Type B pancreatic cell (in vitro differentiated cells): ENCODE data around the gene CUEDC1. TPM values are rescaled to one million over a fixed set of nuclear protein-coding genes. Genes with fewer than 3 reads are reported as not detected.
"Not testable (repeated sequence)": the region's sequence is repeated elsewhere in the genome, so short reads cannot be mapped to it uniquely, and the experiment has no call there.

Source experiments
- DNase-seq: peaks from one replicate; pipeline ENCODE4 v3.0.0; 2021; ENCODE audit warnings: mixed read lengths; ENCODE audit not compliant: unreplicated experiment; ENCODE audit errors: extremely low spot score
- H3K27ac Mint-ChIP-seq: 2 replicates; pipeline ENCODE4 v1.8.0; 2021; ENCODE audit warnings: mild to moderate bottlenecking, mixed read lengths
- H3K27me3 Mint-ChIP-seq: 2 replicates; pipeline ENCODE4 v1.8.0; 2021; ENCODE audit warnings: mixed read lengths
- H3K36me3 Mint-ChIP-seq: 2 replicates; pipeline ENCODE4 v1.8.0; 2021; ENCODE audit warnings: mixed read lengths
- H3K4me1 Mint-ChIP-seq: one replicate; pipeline ENCODE4 v1.8.0; 2021; ENCODE audit warnings: mixed read lengths; ENCODE audit not compliant: unreplicated experiment
- H3K4me3 Mint-ChIP-seq: 2 replicates; pipeline ENCODE4 v1.8.0; 2021; ENCODE audit warnings: mild to moderate bottlenecking, mixed read lengths
- H3K9me3 Mint-ChIP-seq: 2 replicates; pipeline ENCODE4 v1.8.0; 2021; ENCODE audit warnings: mixed read lengths
- total RNA-seq: library from RNA; stranded (reverse); gene quantifications from 2 replicates; pipeline ENCODE4 v1.2.1, GENCODE V29; 2021; ENCODE audit warnings: low replicate concordance
- TF ChIP-seq, protein P1 (sequence below): fragments of 200-600 bp; sonication (generic); conservative IDR thresholded peaks from 2 replicates; pipeline ENCODE4 v1.5.0; 2021; ENCODE audit warnings: antibody characterized with exemption, mild to moderate bottlenecking

The CUEDC1 gene
- total RNA-seq, 1 donor from 2014 or later, result 31.3 TPM

GRCh38 chr17:57927048-57927723, 28.0 kb downstream of the CUEDC1 start:
- H3K27ac Mint-ChIP-seq, result peak overlapping the region; percentile 68
- peaks cover 62% of the 10 kb centered on the region for H3K4me1 Mint-ChIP-seq
- no peaks in the 10 kb centered on the region for H3K9me3 Mint-ChIP-seq
- no peak for DNase-seq
- H3K27me3 Mint-ChIP-seq, result no peaks in the 10 kb centered on the region
- TF ChIP-seq, protein P1, sequence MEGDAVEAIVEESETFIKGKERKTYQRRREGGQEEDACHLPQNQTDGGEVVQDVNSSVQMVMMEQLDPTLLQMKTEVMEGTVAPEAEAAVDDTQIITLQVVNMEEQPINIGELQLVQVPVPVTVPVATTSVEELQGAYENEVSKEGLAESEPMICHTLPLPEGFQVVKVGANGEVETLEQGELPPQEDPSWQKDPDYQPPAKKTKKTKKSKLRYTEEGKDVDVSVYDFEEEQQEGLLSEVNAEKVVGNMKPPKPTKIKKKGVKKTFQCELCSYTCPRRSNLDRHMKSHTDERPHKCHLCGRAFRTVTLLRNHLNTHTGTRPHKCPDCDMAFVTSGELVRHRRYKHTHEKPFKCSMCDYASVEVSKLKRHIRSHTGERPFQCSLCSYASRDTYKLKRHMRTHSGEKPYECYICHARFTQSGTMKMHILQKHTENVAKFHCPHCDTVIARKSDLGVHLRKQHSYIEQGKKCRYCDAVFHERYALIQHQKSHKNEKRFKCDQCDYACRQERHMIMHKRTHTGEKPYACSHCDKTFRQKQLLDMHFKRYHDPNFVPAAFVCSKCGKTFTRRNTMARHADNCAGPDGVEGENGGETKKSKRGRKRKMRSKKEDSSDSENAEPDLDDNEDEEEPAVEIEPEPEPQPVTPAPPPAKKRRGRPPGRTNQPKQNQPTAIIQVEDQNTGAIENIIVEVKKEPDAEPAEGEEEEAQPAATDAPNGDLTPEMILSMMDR, result no peak
- H3K36me3 Mint-ChIP-seq, result no peaks in the 10 kb centered on the region
- peak overlapping the region; percentile 66 for H3K4me3 Mint-ChIP-seq

- Mint-ChIP-seq H3K4me3 (no peak overlapping the region), H3K27ac (peak overlapping the region; percentile 68), H3K4me1 (peaks cover 64% of the 10 kb centered on the region), H3K27me3 (no peaks in the 10 kb centered on the region), H3K9me3 (no peaks in the 10 kb centered on the region), H3K36me3 (no peaks in the 10 kb centered on the region)
- TF ChIP-seq, protein P1, result no peak
- no peak for DNase-seq
Observed at GRCh38 chr17:57926723-57927047, 28.5 kb downstream of the CUEDC1 start.

- Mint-ChIP-seq H3K4me1 (peaks cover 62% of the 10 kb centered on the region), H3K36me3 (no peaks in the 10 kb centered on the region), H3K4me3 (peak overlapping the region; percentile 61), H3K27ac (peak overlapping the region; percentile 79), H3K9me3 (no peaks in the 10 kb centered on the region), H3K27me3 (no peaks in the 10 kb centered on the region)
- no peak for DNase-seq
- TF ChIP-seq, protein P1, result no peak
Observed at GRCh38 chr17:57925361-57925990, 29.7 kb downstream of the CUEDC1 start.

GRCh38 chr17:57924677-57925076, 30.5 kb downstream of the CUEDC1 start:
- no peak overlapping the region for H3K4me3 Mint-ChIP-seq
- no peaks in the 10 kb centered on the region for H3K9me3 Mint-ChIP-seq
- H3K27ac Mint-ChIP-seq, result no peak overlapping the region
- peaks cover 62% of the 10 kb centered on the region for H3K4me1 Mint-ChIP-seq
- H3K36me3 Mint-ChIP-seq, result no peaks in the 10 kb centered on the region
- no peaks in the 10 kb centered on the region for H3K27me3 Mint-ChIP-seq
- DNase-seq, result no peak
- TF ChIP-seq, protein P1, result no peak

DNA sequence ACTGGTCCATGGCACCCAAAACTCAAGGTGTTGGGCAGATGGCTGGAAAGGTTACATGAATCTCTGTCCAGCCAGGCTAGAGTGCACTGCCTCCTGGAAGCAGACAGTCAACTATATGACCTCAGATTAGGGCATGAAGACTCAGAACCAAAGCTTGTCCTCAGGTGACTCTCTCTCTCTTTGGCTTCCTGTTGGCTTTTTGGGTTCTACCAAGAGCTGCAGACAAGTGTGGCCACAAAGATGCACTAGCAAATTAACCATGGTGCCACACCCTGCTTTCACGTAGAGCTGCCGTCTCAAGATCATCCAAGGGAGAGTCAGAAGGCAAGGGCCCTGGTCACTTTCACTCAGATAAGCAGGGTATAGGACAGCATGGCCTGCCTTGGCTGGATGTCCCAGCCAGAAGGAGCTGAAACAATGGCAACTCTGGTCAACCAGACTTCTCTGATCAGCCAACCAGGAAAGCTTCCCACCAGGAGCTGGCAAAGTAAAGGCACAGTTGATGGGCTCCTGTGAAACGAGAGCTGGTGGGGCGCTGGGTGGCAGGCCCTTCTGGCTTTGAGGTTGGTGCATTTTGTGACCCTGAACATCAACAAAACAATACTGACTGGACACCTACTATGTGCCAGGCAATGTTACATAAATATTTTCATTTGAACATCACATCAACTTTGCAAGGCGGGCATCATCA, 31.9 kb downstream of the CUEDC1 start:
- TF ChIP-seq, protein P1, result no peak
- H3K36me3 Mint-ChIP-seq, result no peaks in the 10 kb centered on the region
- no peaks in the 10 kb centered on the region for H3K9me3 Mint-ChIP-seq
- H3K4me3 Mint-ChIP-seq, result no peak overlapping the region
- H3K27ac Mint-ChIP-seq, result no peak overlapping the region
- H3K4me1 Mint-ChIP-seq, result peaks cover 59% of the 10 kb centered on the region
- no peaks in the 10 kb centered on the region for H3K27me3 Mint-ChIP-seq
- no peak for DNase-seq

DNA sequence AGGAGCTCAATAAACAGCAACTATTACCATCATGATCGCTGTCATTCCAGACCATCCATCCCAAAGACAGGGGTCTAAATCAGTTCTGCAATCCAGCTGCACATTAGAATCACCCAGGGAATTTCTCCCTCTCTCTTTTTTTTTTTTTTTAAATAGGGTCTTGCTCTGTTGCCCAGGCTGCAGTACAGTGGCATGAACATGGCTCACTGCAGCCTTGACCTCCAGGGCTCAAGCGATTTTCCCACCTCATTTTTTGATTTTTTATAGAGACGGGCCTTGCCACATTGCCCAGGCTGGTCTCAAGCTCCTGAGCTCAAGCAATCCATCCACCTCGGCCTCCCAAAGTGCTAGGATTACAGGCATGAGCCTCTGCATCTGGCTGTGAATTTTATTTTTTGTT, 32.5 kb downstream of the CUEDC1 start:
- H3K27ac Mint-ChIP-seq, H3K9me3 Mint-ChIP-seq, H3K27me3 Mint-ChIP-seq, H3K4me3 Mint-ChIP-seq, DNase-seq, H3K36me3 Mint-ChIP-seq: not testable (repeated sequence)
- peaks cover 58% of the 10 kb centered on the region for H3K4me1 Mint-ChIP-seq
